GM19043 (cell line): ENCODE results near the gene USP19.

Source experiments
- ATAC-seq: cut with Tn5 transposase; IDR thresholded peaks from one replicate; pipeline ENCODE4 v1.9.1; 2021; ENCODE audit warnings: low read depth; ENCODE audit not compliant: unreplicated experiment

Gene USP19

DNA sequence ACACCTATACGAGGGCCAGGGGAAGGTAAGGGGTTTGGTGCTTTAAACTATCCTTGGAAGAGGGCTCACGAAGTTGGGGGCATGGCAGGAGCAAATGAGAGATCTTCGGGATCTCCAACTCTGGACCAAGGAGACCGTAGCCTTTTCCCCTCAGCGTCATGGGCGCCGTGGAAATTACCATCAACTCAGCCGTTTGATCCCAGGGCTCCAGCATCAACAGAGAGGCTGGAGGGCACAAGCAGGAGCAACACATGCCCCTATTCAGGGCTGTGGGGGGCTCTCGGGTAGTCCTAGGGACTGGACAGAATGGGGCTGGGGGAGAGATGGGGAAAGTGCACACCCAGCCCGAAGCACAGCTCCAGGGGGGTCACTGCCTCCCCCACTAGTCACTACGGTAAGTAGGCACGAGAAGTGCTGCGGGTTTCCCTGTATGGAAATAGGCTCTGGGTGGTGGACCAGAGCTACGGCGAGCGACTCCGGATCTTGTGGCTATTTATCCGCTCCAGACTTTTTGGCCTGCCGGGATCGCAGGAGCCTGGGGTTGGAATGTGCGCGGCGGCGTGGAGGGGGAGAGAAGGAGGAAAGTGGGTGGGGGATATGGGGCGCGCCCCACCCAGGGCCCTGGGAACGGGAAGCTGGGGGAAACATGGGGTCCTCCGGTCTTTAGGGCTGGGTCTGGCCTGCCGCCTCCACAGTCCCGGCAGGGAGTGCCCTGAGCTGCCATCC, 12.8 kb upstream of the USP19 start:
- no peak for ATAC-seq

DNA sequence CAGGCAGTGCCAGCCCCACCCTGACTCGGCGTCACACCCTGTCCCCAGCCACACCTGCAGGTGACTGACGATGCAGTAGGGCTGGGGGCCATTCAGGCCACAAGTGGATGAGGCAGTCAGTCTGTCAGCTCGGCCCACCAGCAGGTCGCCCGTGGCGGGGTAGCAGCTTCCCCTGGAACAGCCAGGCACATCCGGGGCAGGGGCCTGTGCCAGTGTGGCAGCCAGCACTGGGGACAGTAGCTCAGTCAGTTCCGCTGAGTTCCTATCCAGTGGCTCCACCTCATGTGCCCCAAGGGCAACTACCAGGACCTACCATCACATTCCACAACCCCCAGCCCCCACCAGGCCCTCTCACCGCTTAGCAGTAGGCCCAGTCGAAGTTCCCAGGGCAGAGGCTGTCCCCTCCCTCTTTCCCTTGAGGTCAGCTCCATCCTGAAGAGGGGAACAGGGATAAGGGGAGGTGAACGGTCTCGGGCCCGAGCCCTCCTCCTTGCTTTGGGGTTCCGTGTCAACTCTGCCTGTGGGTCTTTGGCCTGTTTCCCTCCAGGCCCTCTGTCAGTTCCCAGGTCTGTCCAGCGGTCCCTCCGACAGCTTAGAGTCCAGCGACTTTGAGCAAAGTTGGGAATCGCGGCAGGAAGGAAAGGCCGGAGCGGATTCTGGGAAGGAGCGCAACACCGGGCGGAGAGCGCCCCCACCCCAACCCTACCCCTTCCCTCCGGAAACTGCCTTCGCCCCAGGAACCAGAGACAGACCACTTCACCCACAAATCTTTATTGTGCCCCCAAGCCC, 12.0 kb upstream of the USP19 start, which contains the start of gene LAMB2:
Gene LAMB2, minus strand, starts transcription at position 614 of the 789 bp plus-strand sequence. Its CDS starts 183 bp downstream, at position 431.
- no peak for ATAC-seq

DNA sequence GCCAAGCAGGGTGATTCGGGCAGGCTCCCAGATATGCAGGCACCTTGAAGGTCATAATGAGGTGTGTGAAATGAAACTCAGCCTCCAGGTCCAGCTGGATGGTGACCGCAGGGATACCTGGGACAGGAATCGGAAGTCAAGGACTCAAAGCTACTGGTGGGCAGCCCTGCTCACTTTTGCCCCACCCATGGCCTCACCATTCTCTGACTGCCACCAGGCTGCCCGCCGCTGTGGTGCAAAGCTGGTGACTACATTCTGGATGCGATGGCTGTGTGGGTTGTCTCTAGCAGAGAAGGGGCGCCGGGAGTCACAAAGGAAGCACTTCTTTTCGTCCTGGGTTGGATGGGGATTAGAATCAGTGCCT, 11.4 kb upstream of the USP19 start:
- ATAC-seq, result no peak

DNA sequence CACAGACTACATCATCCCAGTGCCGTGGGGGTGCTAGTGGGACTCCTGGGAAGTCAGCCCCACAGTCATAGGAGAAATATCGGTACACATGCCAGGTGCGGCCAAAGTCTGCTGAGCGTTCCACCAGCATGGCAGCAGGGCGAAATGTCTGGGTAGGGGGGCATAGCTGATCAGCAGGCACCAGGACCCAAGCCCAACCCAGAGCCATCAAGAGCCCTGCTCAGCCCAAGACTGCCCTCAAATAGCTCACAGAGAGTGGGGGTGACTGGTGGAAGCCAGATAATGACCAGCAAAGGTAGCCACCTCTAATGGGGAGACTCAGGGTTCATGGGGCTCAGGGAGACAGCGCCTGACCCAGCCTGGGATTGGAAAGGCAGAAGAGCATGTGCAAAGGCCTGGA, 11.0 kb upstream of the USP19 start:
- ATAC-seq, result no peak

DNA sequence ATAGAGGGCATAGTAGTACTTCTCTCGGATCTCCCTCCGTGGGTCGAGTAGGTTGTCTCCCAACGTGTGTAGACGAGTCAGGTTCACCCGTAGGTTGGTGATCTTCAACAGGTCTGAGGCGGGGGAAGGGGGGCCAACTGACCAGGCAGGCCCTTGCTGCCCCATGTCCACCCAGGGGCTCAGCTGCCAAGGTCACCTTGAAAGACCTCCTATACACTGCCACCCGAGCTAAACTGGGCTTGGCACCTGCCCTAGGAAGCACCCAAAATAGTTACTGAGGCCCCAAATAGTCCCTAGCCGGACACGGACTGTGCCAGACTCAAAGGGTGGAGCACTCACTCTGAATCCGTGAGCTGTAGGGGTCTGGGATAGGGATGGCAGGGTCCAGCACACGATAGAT, 10.4 kb upstream of the USP19 start:
- no peak for ATAC-seq

DNA sequence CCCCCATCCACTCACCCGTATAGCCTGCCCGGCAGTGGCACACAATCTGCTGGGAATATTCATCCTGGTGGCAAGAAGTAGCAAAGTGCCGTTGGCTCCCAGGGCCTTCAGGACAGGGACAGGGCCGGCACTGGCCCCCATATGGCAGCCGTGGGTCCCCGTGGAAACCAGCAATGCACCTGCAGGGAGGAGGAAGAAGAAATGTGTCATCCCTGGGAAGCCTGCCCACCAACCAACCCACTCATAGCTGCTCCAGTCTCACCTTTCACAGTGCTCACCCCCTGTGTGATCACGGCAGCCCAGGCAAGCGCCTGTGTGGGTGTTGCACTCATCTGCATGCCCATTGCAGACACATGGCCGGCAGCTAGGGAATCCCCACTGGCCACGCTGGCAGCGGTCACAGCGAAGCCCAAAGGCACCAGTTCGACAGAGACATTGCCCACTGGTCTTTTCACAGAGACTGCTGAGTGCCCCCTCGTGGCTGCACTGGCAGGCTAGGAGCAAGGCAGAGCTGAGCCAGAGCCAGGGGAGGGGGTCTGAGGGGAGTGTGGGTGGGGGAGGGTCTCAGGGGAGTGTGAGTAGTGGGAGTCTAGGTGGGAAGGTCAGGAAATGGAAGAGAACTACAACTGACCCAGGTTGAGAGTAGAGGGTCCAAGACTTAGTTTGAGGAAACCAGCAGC, 4.5 kb upstream of the USP19 start:
- no peak for ATAC-seq

DNA sequence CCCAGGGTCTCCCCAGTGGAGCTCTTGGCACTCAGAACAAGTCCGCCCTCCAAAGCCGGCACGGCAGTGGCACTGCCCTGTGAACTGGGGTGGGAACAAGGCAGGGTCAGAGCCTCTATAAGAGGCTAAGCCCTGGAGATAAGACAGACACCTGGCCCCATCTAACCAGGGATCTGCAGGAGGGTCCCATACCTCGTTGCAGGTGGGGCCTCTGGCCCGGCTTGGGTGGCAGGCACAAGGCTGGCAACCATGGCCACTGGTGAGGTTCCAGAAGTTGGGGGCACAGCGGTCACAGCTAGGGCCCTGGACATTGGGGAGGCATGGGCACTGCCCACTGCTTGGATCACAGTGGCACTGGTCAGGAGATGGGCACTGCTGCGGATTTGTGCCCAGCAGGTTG, 3.6 kb upstream of the USP19 start:
- no peak for ATAC-seq

DNA sequence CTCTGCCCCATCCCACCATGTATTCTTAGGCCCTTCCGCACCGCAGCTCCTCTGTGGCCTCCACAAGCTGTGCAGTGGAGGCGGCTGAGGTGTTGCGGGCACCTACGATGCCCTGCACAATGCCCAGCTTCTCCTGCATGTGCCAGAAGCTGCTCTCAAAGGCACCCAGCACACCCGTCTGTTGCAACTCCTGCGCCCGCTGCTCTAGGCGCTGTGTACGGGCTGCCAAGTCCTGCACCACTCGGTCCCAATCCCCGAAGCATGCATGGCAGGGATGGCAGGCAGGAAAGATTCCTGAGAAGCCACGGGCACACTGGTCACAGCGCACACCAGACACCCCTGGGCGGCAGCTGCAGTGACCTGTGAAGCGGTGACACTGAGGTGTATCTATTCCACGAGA, 3.1 kb upstream of the USP19 start:
- no peak for ATAC-seq

DNA sequence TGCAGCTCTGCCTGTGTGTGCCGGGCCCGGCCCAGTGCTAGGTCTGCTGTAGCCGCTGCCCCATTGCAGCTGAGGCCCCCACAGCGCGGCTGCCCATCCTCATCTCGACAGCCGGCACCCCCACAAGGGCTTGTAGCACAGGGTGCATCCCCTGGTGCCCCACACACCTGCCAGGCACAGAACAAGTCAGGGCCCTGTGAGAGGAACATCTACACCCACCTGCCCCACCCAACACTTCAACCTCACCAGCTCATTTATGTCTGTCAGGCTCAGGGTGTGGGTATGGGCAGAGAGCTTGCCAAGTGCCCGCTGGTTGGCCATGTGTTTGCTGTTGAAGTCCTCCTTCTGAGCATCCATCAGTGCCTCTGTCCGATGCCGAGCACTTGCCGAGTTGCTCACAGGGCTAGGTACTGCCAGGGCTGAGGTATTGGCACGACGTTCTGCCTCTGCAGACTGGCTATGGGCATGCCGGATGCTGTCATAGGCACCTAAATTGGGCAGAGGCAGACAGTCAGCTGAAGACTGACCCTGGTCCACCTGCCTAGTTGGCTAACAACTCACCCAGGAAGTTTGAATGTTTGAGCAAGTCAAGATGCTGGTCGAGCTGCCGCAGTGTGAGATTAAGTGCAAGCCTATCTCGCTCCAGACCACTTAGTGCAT, 2.4 kb upstream of the USP19 start:
- ATAC-seq, result no peak

DNA sequence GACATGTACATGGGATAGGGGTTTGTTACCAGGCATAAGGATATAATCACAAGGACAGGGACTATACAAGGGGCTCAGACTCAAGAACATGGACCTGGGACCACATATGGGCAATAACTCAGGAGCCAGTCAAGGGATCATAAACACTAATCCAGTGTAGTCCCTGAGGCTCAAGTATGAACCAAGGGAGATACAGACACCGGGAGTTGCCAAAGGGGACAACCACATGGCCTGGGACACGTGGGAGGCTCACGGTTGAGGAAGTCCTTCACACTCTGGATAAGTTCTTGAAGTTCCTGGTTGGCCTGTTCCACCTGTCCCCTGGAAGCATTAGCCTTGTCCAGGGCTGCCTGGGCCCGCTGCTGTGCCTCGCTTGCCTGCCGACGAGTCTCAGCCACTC, 1.8 kb upstream of the USP19 start:
- ATAC-seq, result no peak

DNA sequence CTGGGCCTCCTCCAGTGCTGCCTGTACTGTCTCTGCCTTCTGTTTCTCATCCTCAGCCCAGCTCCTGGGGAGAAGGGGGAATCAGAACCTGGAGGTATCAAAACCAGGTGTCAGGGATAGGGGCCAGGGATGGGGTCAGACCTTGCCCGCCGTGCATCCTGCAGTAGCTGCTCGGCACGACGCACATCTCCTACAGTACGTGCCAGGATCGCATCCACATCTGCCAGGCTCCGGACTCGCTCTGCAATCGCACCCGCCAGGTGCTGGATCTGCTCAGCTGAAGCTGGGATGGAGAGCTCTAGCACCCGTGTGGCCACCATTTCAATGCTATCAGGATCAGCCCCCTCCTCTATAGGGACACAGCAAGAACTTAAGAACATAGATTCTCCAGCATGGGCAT, 1.4 kb upstream of the USP19 start:
- no peak for ATAC-seq

DNA sequence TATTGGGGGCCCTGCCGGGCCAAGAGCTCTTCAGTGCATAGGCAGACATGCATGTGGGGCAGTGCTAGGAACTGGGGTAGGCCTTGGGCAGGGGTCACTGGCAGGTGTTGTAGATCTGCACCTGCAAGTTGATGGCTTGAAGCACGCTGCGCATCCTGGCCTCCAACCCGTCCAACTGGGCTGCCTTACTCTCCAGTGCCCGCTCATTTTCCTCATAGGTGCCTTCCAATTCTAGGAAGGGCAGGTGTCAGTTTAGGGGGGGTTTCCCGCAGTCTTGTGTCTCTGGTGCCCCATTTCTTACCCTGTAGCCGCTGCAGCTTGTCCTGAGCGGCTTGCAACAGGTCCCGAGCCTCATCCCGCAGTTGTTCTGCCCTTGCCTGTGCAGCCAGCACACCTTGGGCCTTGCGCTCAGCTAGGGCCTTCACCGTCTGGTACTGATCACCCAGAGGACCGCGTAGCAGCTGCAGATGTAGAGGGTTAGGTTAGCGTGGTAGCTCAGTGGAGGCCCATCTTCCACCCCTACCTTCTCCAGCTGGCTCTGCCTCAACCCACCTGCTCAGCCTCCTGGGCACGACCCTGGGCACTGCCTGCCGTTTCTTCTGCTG, 611 bp upstream of the USP19 start:
- ATAC-seq, result no peak

DNA sequence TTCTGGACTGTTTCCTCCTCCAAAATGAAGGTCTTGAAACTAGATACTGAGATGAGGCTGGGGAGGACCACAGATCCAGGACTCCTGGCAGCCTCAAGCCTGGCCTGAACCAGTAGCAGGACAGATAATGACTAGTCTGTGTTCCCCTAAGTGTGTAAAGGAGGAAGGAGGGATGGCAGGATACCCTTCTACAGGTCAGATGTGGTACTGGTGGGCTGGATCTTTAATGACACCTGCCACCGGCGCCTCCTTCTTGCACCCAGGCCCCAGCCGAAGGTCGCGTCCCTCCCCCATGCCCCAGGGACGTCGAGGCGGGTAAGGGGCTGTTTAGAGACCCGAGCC, 556 bp downstream of the USP19 start:
- no peak for ATAC-seq

DNA sequence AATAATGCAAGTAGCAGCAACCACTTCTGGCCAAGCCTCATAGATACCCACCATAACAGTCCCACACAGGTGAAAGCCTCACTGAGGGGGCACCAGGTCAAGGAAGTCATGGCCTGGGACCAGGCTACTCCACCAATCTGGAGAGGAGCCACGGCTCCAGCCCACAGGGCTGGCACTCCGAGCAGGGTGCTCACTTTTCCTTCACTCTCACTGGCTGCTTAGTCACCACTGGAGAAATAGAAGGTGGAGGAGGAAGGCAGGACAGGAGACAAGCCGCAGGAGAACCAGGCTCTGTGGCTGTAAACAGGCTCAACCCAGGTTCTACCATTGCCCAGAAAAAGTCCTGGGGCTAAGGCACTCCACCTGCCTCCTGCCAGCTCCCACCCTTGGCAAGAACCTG, 1.2 kb downstream of the USP19 start:
- no peak for ATAC-seq

DNA sequence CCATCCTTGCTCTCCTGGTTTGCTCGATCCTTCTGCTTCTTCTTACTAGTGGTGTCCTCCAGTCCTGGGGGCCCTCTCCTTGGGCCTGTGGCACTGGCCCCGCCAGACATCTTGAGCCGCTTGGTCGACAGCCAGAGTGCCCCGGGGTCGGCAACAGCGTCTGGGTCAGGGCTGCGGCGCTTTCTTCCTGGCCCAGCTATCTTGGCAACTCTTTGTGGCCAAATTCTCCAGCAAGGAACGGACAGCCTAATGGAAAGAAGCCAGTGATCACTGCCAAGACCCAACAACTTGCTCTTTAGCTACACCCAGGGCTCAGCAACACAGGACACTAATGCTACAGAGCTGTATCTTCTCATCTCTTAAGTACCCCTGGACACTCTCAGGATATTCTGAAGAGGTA, 1.6 kb downstream of the USP19 start:
- no peak for ATAC-seq

DNA sequence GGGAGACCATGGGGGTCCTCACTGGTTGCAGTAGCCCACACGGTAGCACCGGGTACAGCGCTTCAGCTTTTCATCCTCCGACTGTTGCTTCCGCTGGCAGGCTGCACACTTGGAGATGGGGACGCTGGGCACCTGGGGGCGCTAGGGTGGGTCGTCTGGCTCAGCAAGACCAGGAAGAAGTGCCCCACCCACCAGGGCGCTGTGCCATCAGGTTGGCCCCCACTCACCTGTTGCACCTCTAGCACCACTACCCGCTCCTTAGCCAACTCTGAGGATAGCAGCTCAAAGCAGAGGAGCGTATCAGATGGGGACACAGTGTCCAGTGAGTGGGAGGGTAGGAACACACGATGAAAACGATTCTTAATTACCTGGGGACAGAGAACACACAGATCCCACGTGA, 8.4 kb downstream of the USP19 start:
- no peak for ATAC-seq

DNA sequence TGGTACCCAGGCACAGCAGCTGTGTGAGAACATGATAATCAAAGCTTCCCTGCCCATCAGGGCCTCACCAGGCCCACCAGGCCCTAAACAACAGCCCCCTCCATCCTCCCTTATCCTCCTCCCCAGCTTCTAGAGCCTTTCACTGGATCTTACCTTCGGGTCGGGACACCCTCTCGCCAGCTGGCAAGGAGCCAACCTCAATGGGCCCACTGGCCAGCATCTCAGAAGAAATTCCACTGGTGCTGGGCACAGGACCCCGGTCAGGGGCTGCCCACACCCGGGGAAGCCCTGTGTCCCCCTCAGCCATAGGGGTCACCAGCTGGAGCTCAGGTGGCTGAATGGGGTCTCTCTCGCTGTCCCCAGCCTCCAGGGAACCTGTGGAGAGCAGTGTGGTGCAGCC, 9.3 kb downstream of the USP19 start:
- ATAC-seq, result no peak

DNA sequence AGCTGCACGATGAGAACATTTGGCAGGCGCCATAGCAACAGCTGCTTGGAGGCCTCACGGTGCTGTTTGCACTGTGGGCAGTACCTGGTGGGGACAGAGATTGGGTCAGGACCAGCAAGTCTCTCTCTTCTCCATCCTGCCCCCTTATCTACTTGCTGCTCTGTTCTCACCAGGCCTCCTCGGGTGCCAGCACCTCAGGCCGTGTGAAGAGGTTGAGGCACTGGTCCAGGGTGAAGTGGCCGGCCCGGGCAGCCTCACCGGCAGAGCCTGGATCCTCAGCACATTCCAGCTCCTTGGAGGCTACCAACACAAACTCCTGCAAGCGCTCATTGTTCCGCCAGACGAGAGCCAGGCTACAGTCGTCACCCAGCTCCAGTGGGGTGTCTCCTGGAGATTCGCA, 9.8 kb downstream of the USP19 start:
- ATAC-seq, result no peak

DNA sequence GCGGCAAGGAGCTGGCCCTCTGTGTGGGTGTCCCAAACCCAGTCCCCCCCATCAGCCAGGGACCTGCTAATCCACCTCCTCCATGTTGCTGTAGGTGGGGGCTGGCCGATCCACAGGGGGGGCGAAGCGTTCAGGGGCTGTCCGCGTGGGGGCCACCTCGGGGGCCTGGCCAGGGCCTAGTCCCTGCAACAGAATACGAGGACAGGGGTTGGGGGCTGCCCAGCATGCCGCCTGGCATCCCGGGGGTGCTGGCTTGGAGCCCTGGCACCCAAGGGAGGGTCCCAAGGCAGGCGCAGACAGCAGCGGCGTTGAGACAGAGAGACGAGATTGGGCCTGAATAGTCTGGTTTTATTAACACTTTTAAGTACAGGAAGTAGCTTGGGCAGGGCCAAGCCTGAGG, 12.3 kb downstream of the USP19 start:
- ATAC-seq, result no peak

DNA sequence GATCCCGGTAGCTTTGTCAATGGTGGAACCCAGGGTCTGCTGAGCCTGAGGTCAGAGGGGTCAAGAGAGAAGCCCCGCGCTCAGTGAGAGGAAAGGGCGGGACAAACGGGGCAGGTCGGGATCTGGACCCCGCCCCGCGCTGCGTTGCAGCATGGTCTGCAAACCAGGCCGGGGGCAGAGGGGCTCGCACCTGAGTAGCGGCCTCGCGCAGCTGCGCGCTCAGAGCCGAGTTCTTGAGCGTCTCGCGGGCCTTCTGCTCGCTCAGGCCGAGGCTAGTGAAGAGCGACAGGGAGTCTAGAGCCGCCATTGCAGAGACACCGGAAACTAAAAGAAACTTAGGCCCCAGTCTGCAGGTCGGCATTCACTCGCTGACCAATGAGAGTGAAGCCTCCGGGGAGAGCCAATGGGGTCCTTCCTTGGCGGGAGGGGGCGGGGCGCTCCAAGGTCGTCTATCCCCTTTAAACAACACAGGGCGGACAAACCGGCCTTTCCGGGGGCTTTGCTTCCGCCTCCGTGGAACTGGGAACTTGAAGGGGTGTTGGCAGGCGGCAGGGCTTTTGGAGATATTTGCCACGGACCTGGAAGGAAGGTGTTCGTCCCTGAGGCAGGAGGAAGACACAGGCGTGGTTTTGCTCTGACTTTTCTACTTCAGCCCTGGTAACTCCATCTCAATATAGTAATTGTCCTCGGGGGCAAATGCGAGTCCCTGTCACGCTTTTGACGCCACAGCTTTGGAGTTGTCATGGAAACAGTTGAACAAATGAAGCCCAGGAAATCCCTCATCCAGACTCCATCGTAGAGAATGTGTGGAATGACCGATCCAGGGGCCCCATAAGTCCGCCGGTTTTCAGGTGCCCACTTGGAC, 16.0 kb downstream of the USP19 start, which contains the start of gene QARS1:
Gene QARS1, minus strand, starts transcription at position 331 of the 865 bp plus-strand sequence. Its CDS starts 24 bp downstream, at position 307.
- peak; percentile 93 for ATAC-seq
